Stimulated activated CD8-positive, alpha-beta memory T cell treated with anti-CD3 and anti-CD28 coated beads, Interleukin-7, amount 100 ng/mL, for 1 hour (primary cell): ENCODE measurements around the gene PPFIA3.
"Not testable (repeated sequence)": the region's sequence is repeated elsewhere in the genome, so short reads cannot be mapped to it uniquely, and the experiment has no call there.

Source experiments
- DNase-seq, 2 donors: peaks; one replicate each; pipeline ENCODE4 v3.0.0-alpha.2; 2020; ENCODE audit warnings: low read depth in 2 of 2

PPFIA3 gene

GRCh38 chr19:49182010-49182847 lies 62.9 kb downstream of the PPFIA3 start:
- not testable (repeated sequence) for DNase-seq

- no peak for DNase-seq
Observed at GRCh38 chr19:49182848-49183375, 63.6 kb downstream of the PPFIA3 start.

GRCh38 chr19:49186108-49186507 lies 66.8 kb downstream of the PPFIA3 start:
- DNase-seq = no peak

GRCh38 chr19:49188626-49189200 lies 69.4 kb downstream of the PPFIA3 start:
- no peak for DNase-seq

GRCh38 chr19:49189259-49189658 lies 69.9 kb downstream of the PPFIA3 start:
- no peak for DNase-seq

- DNase-seq = no peak
Observed at GRCh38 chr19:49190781-49191180, 71.4 kb downstream of the PPFIA3 start.

- DNase-seq = no peak
Observed at GRCh38 chr19:49193822-49194394, 74.6 kb downstream of the PPFIA3 start.

GRCh38 chr19:49194408-49194807 lies 75.1 kb downstream of the PPFIA3 start:
- DNase-seq = no peak

GRCh38 chr19:49196527-49197240 lies 77.3 kb downstream of the PPFIA3 start:
- no peak for DNase-seq

- DNase-seq = no peak
Observed at GRCh38 chr19:49200238-49200862, 81.0 kb downstream of the PPFIA3 start.
